Breast epithelium (tissue), 4 donors: ENCODE measurements around the gene LRRTM4. TPM values are rescaled to one million over a fixed set of nuclear protein-coding genes. Genes with fewer than 3 reads are reported as not detected.

Experiments used
- DNase-seq, 2 donors: peaks; one replicate each; pipeline ENCODE4 v3.0.0-alpha.2; 2019; ENCODE audit warnings: low spot score in 2 of 2
- H3K27ac ChIP-seq, 2 donors: fragments of 200-600 bp; sonication (generic) in 1 of 2; one replicate each; pipeline ENCODE4 v1.5.1; 2016 to 2019; ENCODE audit warnings: mild to moderate bottlenecking in 1 of 2
- H3K27me3 ChIP-seq, 2 donors: fragments of 200-600 bp; sonication (generic) in 1 of 2; one replicate each; pipeline versions ENCODE4 v1.5.1 to v1.6.0; 2017 to 2019; ENCODE audit warnings: control low read depth in 1 of 2, mild to moderate bottlenecking in 1 of 2
- H3K36me3 ChIP-seq: fragments of 200-600 bp; one replicate; pipeline ENCODE4 v1.5.1; 2019
- H3K4me1 ChIP-seq, 2 donors: fragments of 200-600 bp; sonication (generic); one replicate each; pipeline ENCODE4 v1.5.1; 2016 to 2019; ENCODE audit warnings: control low read depth in 1 of 2
- H3K4me3 ChIP-seq, 3 donors: fragments of 200-600 bp; sonication (generic); 1 replicate in 2 of 3; 2 replicates in 1 of 3; pipeline ENCODE4 v1.5.1; 2016 to 2019; ENCODE audit warnings: mild to moderate bottlenecking in 3 of 3, moderate library complexity in 2 of 3
- H3K9me3 ChIP-seq, 2 donors: fragments of 200-600 bp; sonication (generic) in 1 of 2; one replicate each; pipeline ENCODE4 v1.5.1; 2016 to 2019; ENCODE audit warnings: control low read depth in 1 of 2
- POLR2A ChIP-seq: fragments of 450-650 bp; IDR thresholded peaks from one replicate; pipeline ENCODE4 v1.6.1; 2016; ENCODE audit warnings: antibody characterized with exemption, mild to moderate bottlenecking, moderate library complexity
- POLR2AphosphoS5 ChIP-seq, 3 donors: sonication (generic); formaldehyde crosslinking; IDR thresholded peaks; one replicate each; pipeline ENCODE4 v1.6.1; 2017; ENCODE audit warnings: antibody characterized with exemption in 3 of 3
- intact Hi-C: fragments of 100-400 bp; cut with DNase I; formaldehyde crosslinking; loops from one replicate; pipeline ENCODE4 v1.15.1; 2023; ENCODE audit warnings: low total_unique reads
- total RNA-seq, 3 donors: library from RNA; depleted of rRNA; stranded (reverse); fragments of >200 nt; gene quantifications; one replicate each; pipeline ENCODE4 v1.1.0, GENCODE V29; 2016
- TF ChIP-seq, protein P1 (sequence below), 3 donors: fragments of 450-650 bp; IDR thresholded peaks; one replicate each; pipeline ENCODE4 v1.5.1; 2016 to 2017; ENCODE audit warnings: antibody characterized with exemption in 3 of 3, mild to moderate bottlenecking in 3 of 3, moderate library complexity in 3 of 3

LRRTM4 gene
- total RNA-seq: 1 to 10 TPM in 1 of 3 donors, under 1 TPM in 1, not detected in 1; 0.16 to 1.6 TPM

DNA sequence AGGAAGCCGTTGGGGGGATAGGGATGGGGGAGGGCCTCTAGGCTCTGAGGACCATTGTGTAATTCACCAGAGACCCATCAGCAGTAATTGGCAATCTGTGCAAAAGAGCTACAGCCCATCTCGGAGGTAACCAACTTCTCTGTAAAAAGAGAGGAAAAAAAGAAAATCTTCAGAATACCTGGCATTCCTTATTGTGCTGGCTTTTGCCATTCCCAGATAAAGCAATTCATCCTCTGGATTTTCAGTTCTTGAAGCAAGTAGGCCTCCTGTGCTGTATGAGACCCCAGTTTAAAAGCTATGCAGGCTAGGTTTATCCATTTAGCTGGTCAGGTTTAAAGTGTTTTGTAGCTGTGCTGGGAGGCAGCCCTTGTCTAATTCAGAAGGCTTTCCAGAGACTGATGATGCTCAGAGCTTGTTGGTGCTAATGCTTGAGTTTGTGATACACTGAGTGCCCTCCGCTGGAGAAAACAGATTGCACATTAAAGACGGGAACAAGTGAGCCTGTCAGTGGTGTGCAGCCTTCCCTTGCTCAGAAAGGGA, at the start of gene LRRTM4:
TSS of gene LRRTM4 (minus strand) at position 446 of the 540 bp plus-strand sequence.
- intact Hi-C loops: no loop called here
- no peak within 1 kb of the TSS for H3K27ac ChIP-seq
- no peaks in the 10 kb centered on the region for H3K36me3 ChIP-seq
- no peaks in the 10 kb centered on the region for H3K9me3 ChIP-seq
- DNase-seq: no peak
- no peaks in the 10 kb centered on the region for H3K4me1 ChIP-seq
- H3K4me3 ChIP-seq: no peak within 1 kb of the TSS
- no peaks in the 10 kb centered on the region for H3K27me3 ChIP-seq
- TF ChIP-seq, protein P1, sequence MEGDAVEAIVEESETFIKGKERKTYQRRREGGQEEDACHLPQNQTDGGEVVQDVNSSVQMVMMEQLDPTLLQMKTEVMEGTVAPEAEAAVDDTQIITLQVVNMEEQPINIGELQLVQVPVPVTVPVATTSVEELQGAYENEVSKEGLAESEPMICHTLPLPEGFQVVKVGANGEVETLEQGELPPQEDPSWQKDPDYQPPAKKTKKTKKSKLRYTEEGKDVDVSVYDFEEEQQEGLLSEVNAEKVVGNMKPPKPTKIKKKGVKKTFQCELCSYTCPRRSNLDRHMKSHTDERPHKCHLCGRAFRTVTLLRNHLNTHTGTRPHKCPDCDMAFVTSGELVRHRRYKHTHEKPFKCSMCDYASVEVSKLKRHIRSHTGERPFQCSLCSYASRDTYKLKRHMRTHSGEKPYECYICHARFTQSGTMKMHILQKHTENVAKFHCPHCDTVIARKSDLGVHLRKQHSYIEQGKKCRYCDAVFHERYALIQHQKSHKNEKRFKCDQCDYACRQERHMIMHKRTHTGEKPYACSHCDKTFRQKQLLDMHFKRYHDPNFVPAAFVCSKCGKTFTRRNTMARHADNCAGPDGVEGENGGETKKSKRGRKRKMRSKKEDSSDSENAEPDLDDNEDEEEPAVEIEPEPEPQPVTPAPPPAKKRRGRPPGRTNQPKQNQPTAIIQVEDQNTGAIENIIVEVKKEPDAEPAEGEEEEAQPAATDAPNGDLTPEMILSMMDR (IDR thresholded peaks at IDR 0.05): no peak
- TF ChIP-seq POLR2AphosphoS5 (IDR thresholded peaks at IDR 0.05): no peak
- TF ChIP-seq POLR2A: no peak

DNA sequence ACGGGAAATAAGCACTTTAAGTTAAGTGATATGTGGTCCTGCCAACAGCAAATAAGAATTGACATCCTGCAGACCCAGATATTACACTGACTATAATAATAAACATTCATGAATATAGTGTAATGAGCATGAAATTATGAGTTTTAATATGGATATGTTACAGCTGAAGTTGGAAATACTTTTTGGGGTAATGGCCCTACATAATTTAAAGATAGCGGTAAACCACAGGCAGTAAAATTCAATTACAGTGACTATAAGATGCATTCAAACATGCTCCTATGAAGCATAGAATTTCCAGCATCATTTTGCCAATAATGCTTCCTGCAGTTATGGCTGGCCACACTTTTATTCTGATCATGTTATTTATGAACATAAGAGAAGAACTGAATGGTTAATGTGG, 49.4 kb upstream of the LRRTM4 start:
- DNase-seq: no peak
- TF ChIP-seq, protein P1 (IDR thresholded peaks at IDR 0.05): no peak
- no peak for TF ChIP-seq POLR2AphosphoS5 (IDR thresholded peaks at IDR 0.05)
- TF ChIP-seq POLR2A: no peak
- H3K36me3 ChIP-seq: no peaks in the 10 kb centered on the region
- intact Hi-C loops: no loop called here
- H3K27ac ChIP-seq: no peak overlapping the region
- H3K4me1 ChIP-seq: no peaks in the 10 kb centered on the region
- H3K27me3 ChIP-seq: no peaks in the 10 kb centered on the region
- no peaks in the 10 kb centered on the region for H3K9me3 ChIP-seq
- H3K4me3 ChIP-seq: no peak overlapping the region

DNA sequence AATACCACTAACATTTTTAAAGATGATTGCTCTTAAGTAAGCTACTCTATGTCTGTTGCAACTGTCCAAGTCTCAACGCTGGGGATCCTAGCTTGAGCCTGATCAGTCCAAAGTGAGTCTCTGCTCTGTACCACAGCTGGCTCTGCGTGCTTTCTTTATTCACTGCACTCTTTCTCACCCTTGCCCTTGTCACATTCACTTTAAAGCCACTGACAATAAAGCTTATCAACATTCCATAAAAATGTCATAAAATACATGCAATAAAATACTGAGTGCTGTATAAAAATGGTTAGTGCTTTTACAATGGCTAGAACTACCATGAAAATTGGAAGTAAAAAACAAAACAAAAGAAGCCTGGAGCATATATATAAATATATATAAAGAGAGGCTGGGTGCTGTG, 45.5 kb upstream of the LRRTM4 start:
- no peak for DNase-seq
- H3K36me3 ChIP-seq: no peaks in the 10 kb centered on the region

DNA sequence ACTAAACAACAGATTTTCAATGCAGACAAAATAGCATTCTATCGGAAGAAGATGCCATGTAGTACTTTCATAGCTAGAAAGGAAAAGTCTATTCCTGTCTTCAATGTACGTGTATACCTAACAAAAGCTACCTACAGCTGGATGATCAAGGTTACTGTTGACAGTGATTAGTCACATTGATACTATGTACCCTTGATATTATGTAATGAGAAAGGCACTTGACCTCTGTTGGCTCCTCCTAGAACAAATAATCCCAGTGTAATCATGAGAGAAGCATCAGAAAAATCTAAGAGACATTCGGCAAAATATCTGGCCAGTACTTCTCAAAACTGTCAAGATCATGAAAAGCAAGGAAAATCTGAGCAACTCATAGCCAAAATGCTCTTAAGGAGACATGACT, 44.4 kb upstream of the LRRTM4 start:
- Histone ChIP-seq H3K27ac (no peak overlapping the region), H3K4me3 (no peak overlapping the region), H3K4me1 (no peaks in the 10 kb centered on the region), H3K27me3 (no peaks in the 10 kb centered on the region), H3K9me3 (no peaks in the 10 kb centered on the region), H3K36me3 (no peaks in the 10 kb centered on the region)
- intact Hi-C loops: no loop called here
- no peak for DNase-seq
- TF ChIP-seq POLR2A (no peak), POLR2AphosphoS5 (IDR thresholded peaks at IDR 0.05) (no peak)
- TF ChIP-seq, protein P1 (IDR thresholded peaks at IDR 0.05): no peak

More for the DNA sequence above, 45.5 kb upstream of the LRRTM4 start:
- H3K4me1 ChIP-seq: no peaks in the 10 kb centered on the region
- intact Hi-C loops: no loop called here
- TF ChIP-seq POLR2AphosphoS5 (IDR thresholded peaks at IDR 0.05) (no peak), POLR2A (no peak)
- TF ChIP-seq, protein P1 (IDR thresholded peaks at IDR 0.05): no peak
- no peak overlapping the region for H3K27ac ChIP-seq
- no peaks in the 10 kb centered on the region for H3K9me3 ChIP-seq
- no peak overlapping the region for H3K4me3 ChIP-seq
- no peaks in the 10 kb centered on the region for H3K27me3 ChIP-seq

DNA sequence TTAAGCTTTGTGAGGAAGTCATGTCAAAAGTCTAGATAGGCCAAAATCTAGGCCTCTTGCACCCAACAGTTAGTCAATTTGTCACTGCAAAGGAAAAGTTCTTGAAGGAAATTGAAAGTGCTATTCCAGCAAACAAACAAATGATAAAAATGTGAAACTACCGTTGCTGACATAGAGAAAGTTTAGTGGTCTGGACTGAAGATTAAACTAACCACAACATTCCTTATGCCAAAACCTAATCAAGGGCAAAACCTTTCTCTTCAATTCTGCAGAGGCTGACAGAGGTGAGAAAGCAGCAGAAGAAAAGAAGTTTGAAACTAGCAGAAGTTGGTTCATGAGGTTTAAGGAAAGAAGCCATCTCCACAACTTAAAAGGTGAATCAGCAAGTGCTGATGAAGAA, 44.0 kb upstream of the LRRTM4 start:
- no peaks in the 10 kb centered on the region for H3K36me3 ChIP-seq
- DNase-seq: no peak
- H3K27me3 ChIP-seq: no peaks in the 10 kb centered on the region
- intact Hi-C loops: no loop called here
- no peaks in the 10 kb centered on the region for H3K4me1 ChIP-seq
- no peaks in the 10 kb centered on the region for H3K9me3 ChIP-seq
- no peak overlapping the region for H3K27ac ChIP-seq
- H3K4me3 ChIP-seq: no peak overlapping the region
- TF ChIP-seq POLR2A: no peak
- TF ChIP-seq POLR2AphosphoS5 (IDR thresholded peaks at IDR 0.05): no peak
- TF ChIP-seq, protein P1 (IDR thresholded peaks at IDR 0.05): no peak
